HG02981 (cell line): ENCODE data around the gene COL28A1.

Experiments used
- ATAC-seq: cut with Tn5 transposase; IDR thresholded peaks from one replicate; pipeline ENCODE4 v1.9.1; 2021; ENCODE audit warnings: mild to moderate bottlenecking, moderate library complexity; ENCODE audit not compliant: unreplicated experiment

COL28A1 gene

GRCh38 chr7:7344583-7344982 is 191.1 kb downstream of the COL28A1 start:
- no peak for ATAC-seq

GRCh38 chr7:7335909-7336308 is 199.8 kb downstream of the COL28A1 start:
- ATAC-seq: no peak

GRCh38 chr7:7335215-7335614 is 200.5 kb downstream of the COL28A1 start:
- no peak for ATAC-seq

- no peak for ATAC-seq
These were observed 202.1 kb downstream of the COL28A1 start for GRCh38 chr7:7333610-7334009.

GRCh38 chr7:7331523-7331922 is 204.2 kb downstream of the COL28A1 start:
- ATAC-seq: no peak

GRCh38 chr7:7330997-7331396 is 204.7 kb downstream of the COL28A1 start:
- ATAC-seq: no peak

GRCh38 chr7:7329326-7329725 is 206.3 kb downstream of the COL28A1 start:
- ATAC-seq: no peak

GRCh38 chr7:7327423-7327822 is 208.2 kb downstream of the COL28A1 start:
- no peak for ATAC-seq

GRCh38 chr7:7324698-7325097 is 211.0 kb downstream of the COL28A1 start:
- ATAC-seq: no peak

- no peak for ATAC-seq
These were observed 211.8 kb downstream of the COL28A1 start for GRCh38 chr7:7323921-7324320.

- ATAC-seq: peak; percentile 57
These were observed 212.3 kb downstream of the COL28A1 start for GRCh38 chr7:7323352-7323751.

- peak; percentile 89 for ATAC-seq
These were observed 214.0 kb downstream of the COL28A1 start for GRCh38 chr7:7321681-7322080.

- no peak for ATAC-seq
These were observed 217.1 kb downstream of the COL28A1 start for GRCh38 chr7:7318601-7319000.

GRCh38 chr7:7317850-7318249 is 217.8 kb downstream of the COL28A1 start:
- no peak for ATAC-seq

GRCh38 chr7:7315851-7316250 is 219.8 kb downstream of the COL28A1 start:
- ATAC-seq: no peak

- no peak for ATAC-seq
These were observed 223.3 kb downstream of the COL28A1 start for GRCh38 chr7:7312323-7312722.

- no peak for ATAC-seq
These were observed 224.7 kb downstream of the COL28A1 start for GRCh38 chr7:7311001-7311400.

- no peak for ATAC-seq
These were observed 226.5 kb downstream of the COL28A1 start for GRCh38 chr7:7309203-7309602.
